Measurements from ENCODE around the gene PLEK.

PLEK gene

GRCh38 chr2:68431316-68431972 lies 66.4 kb downstream of the PLEK start:
- no peak overlapping the region for H3K4me3 ChIP-seq (ENCODE audit: low read depth, low read length)
- DNase-seq (ENCODE audit: low read depth) = no peak
- no peak for TF ChIP-seq CTCF (IDR thresholded peaks at IDR 0.05; ENCODE audit: low read depth, low read length, missing control alignments)
- in situ Hi-C loops (cut with HindIII; ENCODE audit: low sequenced_read_pairs) = no loop called here

- no peak for TF ChIP-seq CTCF (IDR thresholded peaks at IDR 0.05; ENCODE audit: low read depth, low read length, missing control alignments)
- H3K4me3 ChIP-seq (ENCODE audit: low read depth, low read length) = no peak overlapping the region
- no peak for DNase-seq (ENCODE audit: low read depth)
- in situ Hi-C loops (cut with HindIII; ENCODE audit: low sequenced_read_pairs) = no loop called here
Observed at GRCh38 chr2:68432696-68433658, 67.9 kb downstream of the PLEK start.

- no peak for TF ChIP-seq CTCF (IDR thresholded peaks at IDR 0.05; ENCODE audit: low read depth, low read length, missing control alignments)
- no peak for DNase-seq (ENCODE audit: low read depth)
- H3K4me3 ChIP-seq (ENCODE audit: low read depth, low read length) = no peak overlapping the region
- in situ Hi-C loops (cut with HindIII; ENCODE audit: low sequenced_read_pairs) = no loop called here
Observed at GRCh38 chr2:68434981-68435380, 69.9 kb downstream of the PLEK start.

- no peak for DNase-seq (ENCODE audit: low read depth)
- TF ChIP-seq CTCF (IDR thresholded peaks at IDR 0.05; ENCODE audit: low read depth, low read length, missing control alignments) = no peak
- H3K4me3 ChIP-seq (ENCODE audit: low read depth, low read length) = no peak overlapping the region
- in situ Hi-C loops (cut with HindIII; ENCODE audit: low sequenced_read_pairs) = no loop called here
Observed at GRCh38 chr2:68435615-68436014, 70.5 kb downstream of the PLEK start.

GRCh38 chr2:68436270-68436669 lies 71.2 kb downstream of the PLEK start:
- in situ Hi-C loops (cut with HindIII; ENCODE audit: low sequenced_read_pairs) = no loop called here
- no peak overlapping the region for H3K4me3 ChIP-seq (ENCODE audit: low read depth, low read length)
- TF ChIP-seq CTCF (IDR thresholded peaks at IDR 0.05; ENCODE audit: low read depth, low read length, missing control alignments) = no peak
- no peak for DNase-seq (ENCODE audit: low read depth)

GRCh38 chr2:68438455-68439303 lies 73.6 kb downstream of the PLEK start:
- H3K4me3 ChIP-seq (ENCODE audit: low read depth, low read length) = no peak overlapping the region
- in situ Hi-C loops (cut with HindIII; ENCODE audit: low sequenced_read_pairs) = no loop called here
- no peak for DNase-seq (ENCODE audit: low read depth)
- no peak for TF ChIP-seq CTCF (IDR thresholded peaks at IDR 0.05; ENCODE audit: low read depth, low read length, missing control alignments)
